Cortex of kidney (tissue), 1 donor: ENCODE measurements around the gene PLSCR3.

Source experiments
- DNase-seq: peaks from one replicate; lab custom pipeline; 2025; lab: John Stamatoyannopoulos, UW

Gene PLSCR3

GRCh38 chr17:7394452-7395191, at the start of gene PLSCR3:
Gene PLSCR3, minus strand, starts transcription at chr17:7394525. Its CDS starts 415 bp downstream, at chr17:7394110.
- peak; percentile 54 for DNase-seq

DNA sequence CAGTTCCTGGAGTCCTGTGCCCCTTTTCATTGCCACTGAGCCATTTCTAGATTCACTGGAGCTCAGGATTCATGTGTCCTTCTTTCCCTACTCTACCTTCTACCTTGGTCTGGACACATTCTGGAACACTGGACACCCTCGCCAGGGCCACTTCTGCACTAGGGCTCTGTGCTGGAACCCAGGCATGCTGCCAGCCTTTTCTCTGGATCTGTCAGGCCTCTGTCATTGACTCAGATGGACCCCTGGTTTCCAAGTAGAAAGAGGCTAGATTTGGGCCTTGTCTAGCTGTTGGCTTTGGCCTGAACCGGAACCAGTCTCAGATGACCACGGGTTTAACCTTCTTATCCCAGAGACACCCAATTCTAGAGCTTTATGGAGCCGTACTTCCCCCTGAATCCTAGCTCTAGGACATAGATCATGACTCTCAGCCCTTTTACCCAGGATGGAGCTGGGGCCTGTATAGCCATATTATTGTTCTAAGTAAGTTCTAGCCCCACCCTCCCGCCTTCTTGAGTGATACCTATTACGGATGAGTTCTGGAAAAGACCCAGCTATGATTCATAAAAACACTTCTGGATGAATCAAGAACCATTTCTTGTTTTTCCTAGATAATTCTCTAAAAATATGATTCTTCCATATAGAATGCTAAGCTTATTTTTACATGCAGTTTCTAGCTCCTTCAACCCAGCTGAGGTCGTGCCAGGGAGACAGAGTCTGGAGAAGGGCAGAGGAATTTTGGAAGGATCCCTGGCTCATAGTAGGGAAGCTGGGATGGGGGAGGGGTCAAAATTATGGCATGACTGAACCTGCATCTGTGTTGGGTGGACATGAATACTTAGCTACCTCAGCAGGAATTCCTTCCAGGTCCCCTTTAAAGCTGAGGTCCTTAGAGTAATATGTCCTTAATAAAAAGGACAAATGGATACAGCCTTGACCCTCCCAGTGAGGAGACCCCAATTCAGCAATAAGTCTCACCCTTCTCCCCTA, 49.5 kb upstream of the PLSCR3 start:
- no peak for DNase-seq

GRCh38 chr17:7442142-7442541, 47.8 kb upstream of the PLSCR3 start:
- DNase-seq: no peak

- no peak for DNase-seq
These were observed 46.9 kb upstream of the PLSCR3 start for GRCh38 chr17:7441266-7441665.

- no peak for DNase-seq
These were observed 46.5 kb upstream of the PLSCR3 start for GRCh38 chr17:7440834-7441195.

- DNase-seq: no peak
These were observed 45.9 kb upstream of the PLSCR3 start for GRCh38 chr17:7440113-7440833.

GRCh38 chr17:7439462-7440112, 45.3 kb upstream of the PLSCR3 start, which contains the start of gene FGF11:
Gene FGF11, plus strand, starts transcription at chr17:7439512. Its CDS starts 109 bp downstream, at chr17:7439621.
- no peak for DNase-seq

- no peak for DNase-seq
These were observed 44.5 kb upstream of the PLSCR3 start for GRCh38 chr17:7438656-7439460.

- DNase-seq: no peak
These were observed 43.8 kb upstream of the PLSCR3 start for GRCh38 chr17:7437950-7438614.

- no peak for DNase-seq
These were observed 43.1 kb upstream of the PLSCR3 start for GRCh38 chr17:7437369-7437863.

DNA sequence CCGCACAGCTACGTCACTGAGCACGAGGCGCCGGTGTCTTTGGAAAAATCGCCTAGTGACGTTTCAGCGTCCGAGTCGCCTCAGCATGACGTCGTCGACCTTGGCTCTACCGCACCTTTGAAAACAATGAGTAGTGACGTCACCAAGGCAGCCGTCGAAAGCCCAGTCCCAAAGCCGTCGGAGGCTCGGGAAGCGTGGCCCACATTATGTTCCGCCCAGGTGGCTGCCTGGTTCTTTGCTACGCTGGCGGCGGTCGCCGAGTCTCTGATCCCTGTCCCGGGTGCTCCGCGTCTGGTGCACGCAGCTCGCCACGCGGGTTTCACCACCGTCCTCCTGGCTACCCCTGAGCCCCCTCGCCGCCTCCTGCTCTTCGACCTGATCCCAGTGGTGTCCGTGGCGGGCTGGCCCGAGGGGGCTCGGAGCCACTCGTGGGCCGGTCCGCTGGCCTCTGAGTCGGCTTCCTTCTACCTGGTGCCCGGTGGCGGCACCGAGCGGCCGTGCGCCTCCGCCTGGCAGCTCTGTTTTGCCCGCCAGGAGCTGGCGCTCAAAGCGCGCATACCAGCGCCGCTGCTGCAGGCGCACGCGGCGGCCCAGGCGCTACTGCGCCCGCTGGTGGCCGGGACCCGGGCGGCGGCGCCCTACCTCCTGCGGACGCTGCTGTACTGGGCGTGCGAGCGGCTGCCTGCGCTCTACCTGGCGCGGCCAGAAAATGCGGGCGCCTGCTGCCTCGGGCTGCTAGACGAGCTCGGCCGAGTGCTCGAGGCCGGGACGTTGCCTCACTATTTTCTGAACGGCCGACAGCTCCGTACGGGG, 42.4 kb upstream of the PLSCR3 start:
- no peak for DNase-seq

- no peak for DNase-seq
These were observed 41.6 kb upstream of the PLSCR3 start for GRCh38 chr17:7435676-7436555.

DNA sequence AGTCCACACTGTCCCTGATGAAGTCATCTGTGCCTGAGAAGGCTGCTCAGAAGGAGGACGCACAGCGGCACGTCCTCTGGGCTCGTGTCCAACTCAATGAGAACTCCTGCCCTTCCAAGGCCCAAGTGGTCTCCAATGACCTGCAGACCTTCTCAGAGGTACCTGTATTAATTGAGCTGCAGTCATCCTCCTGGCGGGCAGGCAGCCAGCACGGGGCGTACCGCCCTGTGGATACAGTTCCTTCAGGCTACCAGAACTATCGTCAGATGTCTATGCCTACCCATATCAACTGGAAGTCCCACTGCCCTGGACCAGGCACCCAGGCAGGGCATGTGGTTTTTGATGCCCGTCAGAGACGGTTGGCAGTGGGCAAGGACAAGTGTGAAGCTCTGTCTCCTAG, 38.0 kb upstream of the PLSCR3 start:
- DNase-seq: no peak

GRCh38 chr17:7431231-7431630, 36.9 kb upstream of the PLSCR3 start:
- no peak for DNase-seq

- no peak for DNase-seq
These were observed 35.4 kb upstream of the PLSCR3 start for GRCh38 chr17:7429722-7430121.

- DNase-seq: no peak
These were observed 34.2 kb upstream of the PLSCR3 start, which contains the start of gene SPEM3 for GRCh38 chr17:7428557-7428956. Gene SPEM3, plus strand, starts transcription at chr17:7428857. Its CDS starts 46 bp downstream, at chr17:7428903.

DNA sequence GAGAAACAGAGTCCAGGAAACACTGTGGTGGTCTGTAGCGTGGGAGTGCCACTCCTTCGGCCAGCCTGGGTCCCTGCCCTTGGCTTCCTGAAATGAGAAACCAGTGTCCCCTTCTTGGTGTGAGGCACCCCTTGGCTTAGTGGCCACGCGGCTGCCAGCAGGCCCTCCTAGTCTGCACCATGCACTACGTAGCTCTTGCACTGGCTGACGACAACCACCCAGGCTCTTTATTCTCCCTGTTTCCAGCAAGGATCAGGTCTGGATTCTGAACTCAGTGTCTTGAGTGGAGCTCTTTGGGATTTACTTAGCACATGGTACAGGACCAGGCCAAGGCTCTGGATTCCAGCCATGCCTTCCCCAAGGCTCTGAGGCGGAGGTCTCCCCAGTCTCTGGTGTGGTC, 33.2 kb upstream of the PLSCR3 start:
- no peak for DNase-seq

- DNase-seq: no peak
These were observed 32.7 kb upstream of the PLSCR3 start for GRCh38 chr17:7426896-7427489.
